Brain microvascular endothelial cell (primary cell): ENCODE measurements around the gene CASKIN1.

Experiments used
- DNase-seq: peaks from one replicate; pipeline ENCODE4 v3.0.0-alpha.2; 2020
- H3K27ac ChIP-seq: fragments of 250-450 bp; sonication (Bioruptor Pico); 2 replicates; pipeline ENCODE4 v1.5.1; 2020; ENCODE audit warnings: mild to moderate bottlenecking, moderate library complexity
- H3K27me3 ChIP-seq: fragments of 250-450 bp; sonication (Bioruptor Pico); replicated peaks from 2 replicates; pipeline ENCODE4 v1.5.1; 2020; ENCODE audit warnings: mild to moderate bottlenecking
- H3K36me3 ChIP-seq: fragments of 250-450 bp; sonication (Bioruptor Pico); replicated peaks from 2 replicates; pipeline ENCODE4 v1.5.1; 2020; ENCODE audit warnings: mild to moderate bottlenecking
- H3K4me3 ChIP-seq: 2 replicates; pipeline ENCODE4 v1.5.1; 2011; ENCODE audit warnings: low read depth, mild to moderate bottlenecking, control low read depth, low read length, moderate library complexity
- CTCF ChIP-seq: IDR thresholded peaks from 2 replicates; pipeline ENCODE4 v1.5.1; 2011; ENCODE audit warnings: low read depth, mild to moderate bottlenecking, moderate library complexity, low read length, control low read depth, inconsistent platforms; ENCODE audit errors: missing control alignments
- in situ Hi-C: cut with HindIII; loops from 2 replicates; pipeline ENCODE4 v1.10.0; 2017; ENCODE audit warnings: low sequenced_read_pairs, low pct_ligation_motif_present

CASKIN1 gene

GRCh38 chr16:2198283-2198682 lies 1.9 kb upstream of the CASKIN1 start:
- Histone ChIP-seq H3K27ac (no peak overlapping the region), H3K27me3 (peaks cover 44% of the 10 kb centered on the region), H3K4me3 (no peak overlapping the region), H3K36me3 (no peaks in the 10 kb centered on the region)
- TF ChIP-seq CTCF: no peak
- in situ Hi-C loops: no loop called here
- DNase-seq: no peak

- H3K27me3 ChIP-seq: peaks cover 44% of the 10 kb centered on the region
Observed at GRCh38 chr16:2197765-2198164, 1.4 kb upstream of the CASKIN1 start.

GRCh38 chr16:2196981-2197511 lies 641 bp upstream of the CASKIN1 start:
- H3K27ac ChIP-seq: no peak overlapping the region
- no peak overlapping the region for H3K4me3 ChIP-seq
- peaks cover 44% of the 10 kb centered on the region for H3K27me3 ChIP-seq
- H3K36me3 ChIP-seq: no peaks in the 10 kb centered on the region
- no peak for TF ChIP-seq CTCF
- in situ Hi-C loops: no loop called here
- no peak for DNase-seq

More at GRCh38 chr16:2197765-2198164, 1.4 kb upstream of the CASKIN1 start:
- no peak overlapping the region for H3K4me3 ChIP-seq
- no peak for TF ChIP-seq CTCF
- in situ Hi-C loops: no loop called here
- no peaks in the 10 kb centered on the region for H3K36me3 ChIP-seq
- no peak for DNase-seq
- no peak overlapping the region for H3K27ac ChIP-seq

- Histone ChIP-seq H3K4me3 (no peak overlapping the region), H3K27me3 (peaks cover 44% of the 10 kb centered on the region), H3K36me3 (no peaks in the 10 kb centered on the region), H3K27ac (no peak overlapping the region)
- no peak for TF ChIP-seq CTCF
- no peak for DNase-seq
- in situ Hi-C loops: no loop called here
Observed at GRCh38 chr16:2195322-2196161, 863 bp downstream of the CASKIN1 start.

- peak; percentile 60 for TF ChIP-seq CTCF
- no peak overlapping the region for H3K27ac ChIP-seq
- H3K4me3 ChIP-seq: no peak overlapping the region
- H3K36me3 ChIP-seq: no peaks in the 10 kb centered on the region
- in situ Hi-C loops: no loop called here
- H3K27me3 ChIP-seq: peaks cover 44% of the 10 kb centered on the region
- peak; percentile 12 for DNase-seq
Observed at GRCh38 chr16:2194852-2195321, 1.5 kb downstream of the CASKIN1 start.
